Posterior cingulate gyrus (tissue), 11 donors: Measurements from ENCODE around the gene ATP11A.
"Not testable (repeated sequence)": the region's sequence is repeated elsewhere in the genome, so short reads cannot be mapped to it uniquely, and the experiment has no call there.

Source experiments
- DNase-seq, 10 donors: peaks; one replicate each; pipeline versions ENCODE4 v3.0.0 to v3.0.0-alpha.2; 2020 to 2021; ENCODE audit warnings: mixed read lengths in 3 of 10
- intact Hi-C: fragments of 100-400 bp; cut with DNase I; formaldehyde crosslinking; loops from one replicate; pipeline ENCODE4 v1.15.1; 2023

ATP11A gene

GRCh38 chr13:112824429-112824828 is 134.6 kb downstream of the ATP11A start:
- intact Hi-C loops: no loop called here
- DNase-seq: no peak

DNA sequence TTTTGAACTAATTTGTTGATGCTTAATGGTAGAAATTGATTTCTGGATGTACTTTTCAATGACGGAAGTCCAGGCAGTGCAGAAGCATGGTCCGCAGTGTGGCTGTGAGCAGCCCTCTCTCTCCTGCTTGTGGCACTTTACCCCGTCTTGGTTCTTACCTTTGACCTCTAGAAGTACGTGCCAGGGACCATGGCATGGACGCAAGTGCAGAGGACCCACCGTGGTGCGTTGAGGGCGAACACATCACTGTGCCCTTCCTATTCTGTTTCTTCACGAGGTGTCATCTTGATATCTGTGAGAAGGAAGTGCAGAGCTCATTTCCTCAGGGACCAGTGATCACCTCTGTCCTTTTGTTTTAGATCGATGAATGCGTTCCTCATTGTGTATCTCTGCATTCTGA is 135.2 kb downstream of the ATP11A start:
- DNase-seq: no peak

GRCh38 chr13:112825875-112826274 is 136.0 kb downstream of the ATP11A start:
- DNase-seq: no peak
- intact Hi-C loops: no loop called here

More for the DNA sequence above, 135.2 kb downstream of the ATP11A start:
- intact Hi-C loops: no loop called here

DNA sequence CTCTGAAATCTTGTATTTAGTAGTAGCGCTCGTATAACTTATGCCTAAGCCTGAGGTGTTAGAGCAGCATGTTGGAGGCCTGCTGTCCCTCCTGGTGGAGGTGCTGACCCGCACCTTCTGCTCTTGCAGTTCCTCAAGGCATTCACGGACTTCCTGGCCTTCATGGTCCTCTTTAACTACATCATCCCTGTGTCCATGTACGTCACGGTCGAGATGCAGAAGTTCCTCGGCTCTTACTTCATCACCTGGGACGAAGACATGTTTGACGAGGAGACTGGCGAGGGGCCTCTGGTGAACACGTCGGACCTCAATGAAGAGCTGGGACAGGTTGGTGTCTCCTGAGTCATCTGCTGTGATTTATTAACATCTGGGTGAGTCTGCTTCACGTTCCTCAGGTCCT is 136.7 kb downstream of the ATP11A start:
- intact Hi-C loops: no loop called here
- DNase-seq: no peak

GRCh38 chr13:112828082-112828699 is 138.4 kb downstream of the ATP11A start:
- intact Hi-C loops: no loop called here

GRCh38 chr13:112828756-112829155 is 138.9 kb downstream of the ATP11A start:
- DNase-seq: no peak
- intact Hi-C loops: no loop called here

More at GRCh38 chr13:112828082-112828699, 138.4 kb downstream of the ATP11A start:
- DNase-seq: no peak

GRCh38 chr13:112831196-112831595 is 141.4 kb downstream of the ATP11A start:
- no peak for DNase-seq
- intact Hi-C loops: no loop called here

DNA sequence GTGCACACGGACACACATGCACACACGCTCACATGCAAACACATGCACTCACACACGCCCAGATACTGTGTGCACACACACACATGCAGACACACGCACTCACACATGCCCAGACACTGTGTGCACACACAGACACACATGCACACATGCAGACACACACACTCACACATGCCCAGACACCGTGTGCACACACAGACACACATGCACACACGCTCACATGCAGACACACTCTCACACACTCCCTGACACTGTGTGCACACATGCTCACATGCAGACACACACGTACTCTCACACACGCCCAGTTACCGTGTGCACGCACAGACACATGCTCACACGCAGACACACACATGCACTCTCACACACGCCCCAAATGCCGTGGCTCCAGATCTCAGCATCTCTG is 142.0 kb downstream of the ATP11A start:
- no peak for DNase-seq
- intact Hi-C loops: no loop called here

GRCh38 chr13:112832811-112833210 is 143.0 kb downstream of the ATP11A start:
- DNase-seq: no peak
- intact Hi-C loops: no loop called here

DNA sequence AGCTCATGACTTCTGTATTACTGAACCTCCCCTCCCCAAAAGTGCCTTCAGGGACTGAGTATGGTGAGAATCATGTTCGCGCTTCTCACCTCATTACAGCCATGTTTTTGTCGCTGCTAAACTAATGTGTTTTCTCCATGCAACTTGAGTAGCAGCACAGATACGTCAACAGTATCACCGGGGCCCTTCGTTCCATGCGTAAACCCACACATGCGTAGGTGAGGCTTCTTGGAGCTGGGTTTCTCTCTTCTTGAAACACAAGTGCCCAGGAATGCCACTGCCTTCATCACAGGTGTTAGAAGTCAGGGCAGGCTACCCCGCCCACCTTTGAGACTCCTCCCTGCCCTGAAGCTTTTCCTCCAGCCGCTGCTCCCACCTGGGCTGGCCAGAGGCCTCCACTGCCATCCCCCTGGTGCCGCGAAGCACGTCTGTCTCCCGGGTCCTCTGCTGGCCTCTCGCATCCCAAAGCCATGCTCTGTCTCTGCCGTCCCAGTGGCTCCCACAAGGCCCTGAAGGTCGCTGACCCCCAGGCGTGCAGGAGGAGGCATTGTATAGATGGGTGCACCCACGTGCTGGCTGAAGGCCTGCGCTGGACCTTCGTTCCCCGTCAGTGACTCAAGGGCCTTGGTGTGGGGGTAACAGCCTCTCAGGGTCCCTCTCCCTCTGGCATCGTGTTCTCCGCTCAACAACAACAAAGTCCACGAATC is 143.9 kb downstream of the ATP11A start:
- no peak for DNase-seq
- intact Hi-C loops: no loop called here

- intact Hi-C loops: no loop called here
- DNase-seq: no peak
Observed at GRCh38 chr13:112835344-112835743, 145.5 kb downstream of the ATP11A start.

DNA sequence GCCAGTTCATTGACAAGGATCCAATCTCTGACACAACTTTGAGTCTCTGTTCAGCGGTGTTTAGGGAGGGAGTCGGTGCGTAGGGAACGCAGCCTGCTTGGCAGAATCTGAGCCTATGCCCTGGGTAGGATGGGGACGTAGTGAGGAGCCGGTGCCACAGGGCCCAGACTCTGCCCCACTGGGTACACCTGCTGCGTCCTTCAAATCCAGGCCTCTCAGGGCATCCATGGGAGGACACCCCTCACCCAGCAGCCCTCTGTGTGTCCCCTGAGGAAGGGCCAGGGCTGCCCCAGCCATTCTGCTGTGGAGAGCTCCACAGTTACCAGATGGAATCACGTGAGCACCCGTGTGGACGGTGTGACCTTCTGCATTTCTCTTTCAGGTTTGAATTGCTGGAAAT is 146.0 kb downstream of the ATP11A start:
- intact Hi-C loops: no loop called here
- no peak for DNase-seq

DNA sequence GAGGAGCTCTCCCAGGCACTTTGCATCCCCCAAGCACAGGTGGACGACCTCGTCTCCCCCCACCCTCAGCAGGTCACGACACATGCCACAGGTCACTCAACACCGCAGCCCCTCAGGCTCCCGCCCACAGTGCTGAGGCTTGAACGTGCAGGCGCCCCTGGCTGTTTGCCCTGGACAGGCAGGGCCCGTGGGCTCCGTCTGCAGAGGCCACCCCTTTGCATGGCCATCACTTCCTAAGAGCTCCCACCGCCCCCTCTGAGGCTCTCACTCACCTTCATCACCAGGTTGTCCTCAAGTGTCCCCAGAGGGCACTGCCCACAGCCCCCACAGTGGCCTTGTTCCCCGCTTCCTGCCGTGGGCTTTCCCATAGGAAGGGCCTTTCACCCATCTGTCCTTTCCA is 147.1 kb downstream of the ATP11A start:
- no peak for DNase-seq
- intact Hi-C loops: no loop called here

DNA sequence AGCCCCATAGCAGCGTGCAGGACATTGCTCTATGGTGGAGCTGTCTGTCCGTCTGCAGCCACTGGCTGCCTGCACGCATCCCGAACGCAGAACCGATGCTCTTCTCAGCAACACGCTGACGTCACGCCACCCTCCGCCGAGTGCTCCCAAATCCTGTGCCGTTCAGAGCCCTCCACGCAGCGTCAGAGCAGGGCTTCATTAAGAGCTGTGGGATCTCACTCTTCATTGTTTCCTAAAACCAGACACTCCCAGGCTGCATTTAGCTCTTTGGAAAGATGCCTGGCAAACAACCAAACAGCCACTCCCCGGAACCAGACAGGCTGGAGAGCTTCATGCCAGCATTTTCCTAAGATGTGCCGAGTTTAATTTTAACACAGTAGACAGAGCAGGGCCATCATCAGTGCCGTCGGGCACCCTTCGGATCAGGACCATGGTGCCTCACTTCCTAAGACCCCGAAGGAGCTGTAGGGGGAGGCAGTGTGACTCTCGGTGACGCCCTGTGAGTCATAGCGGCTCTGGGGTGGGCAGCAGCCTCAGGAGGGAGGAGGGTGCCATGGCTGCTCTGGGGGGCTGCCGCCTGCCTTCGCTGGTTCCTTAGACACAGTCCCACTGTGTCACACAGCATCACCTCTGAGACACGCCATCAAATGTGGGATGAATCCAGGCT is 147.7 kb downstream of the ATP11A start:
- DNase-seq: peak in 8 of 10 donors; percentile 38 to 94 (median 66)
- intact Hi-C loops: no loop called here

DNA sequence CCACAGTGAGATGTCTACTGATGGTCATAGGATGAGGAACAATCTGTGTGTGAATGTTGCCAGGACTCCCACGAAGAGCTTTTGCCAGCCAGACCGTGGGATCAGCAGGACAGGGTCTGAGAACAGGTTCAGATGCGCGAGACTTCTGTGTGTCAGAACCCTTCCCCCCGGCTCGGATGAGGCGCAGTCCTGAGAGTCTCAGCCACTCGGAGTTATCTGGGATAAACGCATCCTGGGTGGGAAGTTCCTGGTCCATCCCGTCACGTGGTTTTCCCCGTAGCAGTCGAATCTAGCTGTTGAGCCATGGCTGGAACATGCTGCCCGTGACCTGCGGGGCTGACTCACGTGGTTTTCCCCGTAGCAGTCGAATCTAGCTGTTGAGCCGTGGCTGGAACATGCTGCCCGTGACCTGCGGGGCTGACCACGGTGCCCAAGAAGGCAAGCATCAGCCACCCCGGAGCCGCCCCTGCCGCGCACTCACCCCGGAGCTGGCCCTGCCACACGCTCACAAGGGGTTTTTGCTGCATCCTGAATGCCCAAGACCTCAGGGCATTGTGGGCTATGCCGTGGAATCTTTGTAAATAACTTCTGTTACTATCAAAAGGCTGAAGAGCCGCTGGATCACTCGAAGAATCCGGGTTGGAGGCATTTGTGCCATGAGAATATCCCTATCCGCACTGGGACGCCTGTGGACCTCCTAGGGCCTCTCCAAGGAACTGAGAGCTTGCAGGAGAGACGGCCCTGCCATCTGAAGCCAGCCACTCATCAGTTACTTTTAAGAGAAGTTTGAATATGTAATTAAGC is 148.4 kb downstream of the ATP11A start:
- no peak for DNase-seq
- intact Hi-C loops: no loop called here

DNA sequence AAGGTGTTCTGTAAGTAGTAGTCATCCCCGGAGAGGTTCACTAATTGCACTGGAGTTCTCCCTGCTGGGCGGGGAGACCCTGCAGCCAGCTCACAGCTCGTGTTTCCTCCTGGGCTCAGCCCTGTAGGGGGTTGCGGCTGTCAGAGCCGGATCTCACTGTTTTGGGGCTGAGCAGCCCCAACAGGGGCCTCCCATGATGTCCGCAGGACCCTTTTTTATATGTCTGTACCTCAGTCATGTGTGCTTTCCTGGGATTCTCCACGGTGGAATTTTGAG is 148.9 kb downstream of the ATP11A start:
- DNase-seq: no peak
- intact Hi-C loops: no loop called here

DNA sequence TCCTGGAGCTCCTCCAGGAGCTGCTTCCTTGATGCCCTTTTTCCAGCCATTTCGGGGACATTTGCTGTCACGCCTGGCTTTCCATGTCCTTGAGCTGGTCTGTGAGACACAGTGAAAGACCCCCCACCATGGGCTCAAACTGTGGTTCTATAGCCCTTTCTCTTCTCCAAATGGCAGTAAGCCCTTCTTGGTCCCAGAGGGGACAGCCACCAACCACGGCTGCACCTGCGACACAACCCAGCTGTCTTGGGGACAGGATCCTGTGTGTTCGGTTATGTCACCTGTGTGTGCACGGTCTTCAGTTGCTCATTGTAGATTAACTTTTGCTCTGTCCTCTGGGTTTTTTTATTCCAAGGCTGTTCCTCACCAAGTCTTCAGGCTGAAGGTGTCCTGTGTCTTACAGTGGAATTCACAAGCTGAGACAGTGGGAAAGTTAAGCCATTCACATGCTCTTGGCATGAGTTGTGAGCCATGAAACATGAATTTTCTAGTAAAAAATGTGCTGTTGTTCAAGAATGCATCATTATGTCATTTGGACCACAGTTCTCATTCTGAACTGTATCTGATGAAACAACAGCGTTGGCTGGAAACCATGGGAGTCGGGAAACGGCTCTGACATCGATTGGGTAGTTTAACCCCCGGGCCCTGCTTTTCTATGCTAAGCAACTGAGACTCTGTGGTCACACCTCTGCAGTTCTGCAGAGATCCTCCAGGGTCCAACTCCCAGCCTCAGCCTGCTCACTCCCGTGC is 149.7 kb downstream of the ATP11A start:
- no peak for DNase-seq
- intact Hi-C loops: no loop called here

DNA sequence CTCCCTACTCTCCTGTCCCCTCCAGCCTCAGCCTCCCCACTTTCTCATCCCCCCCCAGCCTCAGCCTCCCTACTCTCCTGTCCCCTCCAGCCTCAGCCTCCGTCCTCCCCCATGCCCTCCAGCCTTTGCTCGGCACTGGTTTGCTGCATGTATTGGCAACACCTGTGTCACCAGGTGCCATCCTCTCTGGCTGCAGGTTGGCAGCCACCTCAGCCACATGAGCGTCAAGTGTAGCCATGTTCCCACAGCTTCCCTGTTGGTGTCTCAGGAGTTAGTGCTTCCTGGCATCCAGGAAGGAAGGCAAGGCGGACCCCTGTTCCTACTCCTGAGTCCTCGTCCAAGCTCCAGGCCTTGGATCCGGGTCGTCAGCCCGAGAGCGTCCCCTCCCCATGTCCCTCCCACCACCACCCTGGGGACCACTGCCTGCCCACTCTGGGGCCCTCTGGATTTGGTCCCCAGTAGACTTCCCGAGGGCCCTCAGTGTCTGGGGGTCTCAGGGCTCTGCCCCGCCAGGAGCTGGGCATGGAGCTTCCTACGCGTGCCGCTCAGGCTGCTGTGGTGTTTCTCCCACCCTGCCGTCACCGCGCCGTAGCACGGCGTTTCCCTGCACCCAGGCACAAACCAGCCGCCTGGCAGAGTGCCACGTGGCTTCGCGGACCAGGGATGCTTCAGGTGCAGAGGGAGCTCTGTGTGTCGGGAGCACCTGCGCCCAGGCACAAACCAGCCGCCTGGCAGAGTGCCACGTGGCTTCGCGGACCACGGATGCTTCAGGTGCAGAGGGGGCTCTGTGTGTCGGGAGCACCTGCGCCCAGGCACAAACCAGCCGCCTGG is 150.8 kb downstream of the ATP11A start:
- intact Hi-C loops: no loop called here
- no peak for DNase-seq

GRCh38 chr13:112841303-112842015 is 151.6 kb downstream of the ATP11A start:
- intact Hi-C loops, DNase-seq: not testable (repeated sequence)
